Esophagus squamous epithelium (tissue), 5 donors: ENCODE measurements around the gene RUNX3. TPM values are rescaled to one million over a fixed set of nuclear protein-coding genes. Genes with fewer than 3 reads are reported as not detected.

Experiments
- DNase-seq: peaks from one replicate; lab custom pipeline; 2025; lab: John Stamatoyannopoulos, UW
- H3K27ac ChIP-seq, 4 donors: fragments of 200-600 bp; sonication (generic); one replicate each; pipeline ENCODE4 v1.5.1; 2016 to 2019; ENCODE audit warnings: mild to moderate bottlenecking in 1 of 4
- H3K27me3 ChIP-seq, 4 donors: fragments of 200-600 bp; sonication (generic); 1 replicate in 3 of 4; 2 replicates in 1 of 4; pipeline versions ENCODE4 v1.5.1 to v1.6.0; 2017 to 2021; ENCODE audit warnings: antibody characterized with exemption in 1 of 4
- H3K36me3 ChIP-seq, 3 donors: fragments of 200-600 bp; sonication (generic); one replicate each; pipeline ENCODE4 v1.5.1; 2016 to 2019
- H3K4me1 ChIP-seq, 3 donors: fragments of 200-600 bp; sonication (generic); one replicate each; pipeline ENCODE4 v1.5.1; 2017 to 2019
- H3K4me3 ChIP-seq, 4 donors: fragments of 200-600 bp; sonication (generic); 1 replicate in 3 of 4; 2 replicates in 1 of 4; pipeline ENCODE4 v1.5.1; 2016 to 2019; ENCODE audit warnings: mild to moderate bottlenecking in 2 of 4, moderate library complexity in 1 of 4
- H3K9me3 ChIP-seq, 3 donors: fragments of 200-600 bp; sonication (generic); one replicate each; pipeline ENCODE4 v1.5.1; 2016 to 2019
- CTCF ChIP-seq, 6 experiments: fragments of 450-650 bp in 4 of 6; fragments of 200-600 bp in 2 of 6; sonication (generic) in 2 of 6; IDR thresholded peaks; one replicate each; pipeline ENCODE4 v1.5.1; 2016 to 2019; ENCODE audit warnings: antibody characterized with exemption in 6 of 6, mild to moderate bottlenecking in 4 of 6, moderate library complexity in 4 of 6
- POLR2A ChIP-seq, 4 donors: fragments of 450-650 bp; IDR thresholded peaks; one replicate each; pipeline ENCODE4 v1.6.1; 2017; ENCODE audit warnings: antibody characterized with exemption in 4 of 4, mild to moderate bottlenecking in 4 of 4, moderate library complexity in 3 of 4
- WGBS, 2 donors: methylation state at CpG; one replicate each; pipeline ENCODE4 v1.1.5; 2018; 5-methylcytosine and 5-hydroxymethylcytosine counted together
- intact Hi-C: fragments of 100-400 bp; cut with DNase I; formaldehyde crosslinking; loops from one replicate; pipeline ENCODE4 v1.15.0; 2022
- total RNA-seq, 4 donors: library from RNA; depleted of rRNA; stranded (reverse); fragments of >200 nt; gene quantifications; one replicate each; pipeline ENCODE4 v1.1.0, GENCODE V29; 2016
- donor health status: DM: yes; HTN: yes; CAD: no.

Gene RUNX3
- total RNA-seq, 4 donors from 2014 or later = 1.9 to 5.7 (median 3.1) TPM

GRCh38 chr1:24917327-24918074, 12.6 kb downstream of the RUNX3 start:
- no peak for DNase-seq
- Histone ChIP-seq H3K27me3 (peaks cover 0 to 36% (median 0%) of the 10 kb centered on the region in 4 donors), H3K36me3 (no peaks in the 10 kb centered on the region), H3K4me3 (no peak overlapping the region), H3K27ac (no peak overlapping the region), H3K4me1 (peaks cover 0 to 26% (median 0%) of the 10 kb centered on the region in 3 donors), H3K9me3 (no peaks in the 10 kb centered on the region)
- 80 to 98% methylated on average over 11 to 12 of the region's 16 CpGs for WGBS, 2 donors
- no peak for TF ChIP-seq CTCF (IDR thresholded peaks at IDR 0.05)
- no peak for TF ChIP-seq POLR2A (IDR thresholded peaks at IDR 0.05)
- intact Hi-C loops = no loop called here

- intact Hi-C loops = no loop called here
- H3K4me3 ChIP-seq = no peak overlapping the region
- peaks cover 0 to 26% (median 0%) of the 10 kb centered on the region in 3 donors for H3K4me1 ChIP-seq
- H3K36me3 ChIP-seq = no peaks in the 10 kb centered on the region
- TF ChIP-seq CTCF (IDR thresholded peaks at IDR 0.05) (no peak), POLR2A (IDR thresholded peaks at IDR 0.05) (no peak)
- H3K27ac ChIP-seq = no peak overlapping the region
- 47 to 76% methylated on average over 6 to 9 of the region's 21 CpGs for WGBS, 2 donors
- no peak for DNase-seq
- H3K9me3 ChIP-seq = no peaks in the 10 kb centered on the region
- H3K27me3 ChIP-seq = peaks cover 0 to 22% (median 0%) of the 10 kb centered on the region in 4 donors
Measured at GRCh38 chr1:24915816-24916602, 14.1 kb downstream of the RUNX3 start.

- DNase-seq = no peak
- Histone ChIP-seq H3K9me3 (no peaks in the 10 kb centered on the region), H3K4me3 (no peak overlapping the region), H3K36me3 (no peaks in the 10 kb centered on the region), H3K4me1 (peaks cover 0 to 18% (median 0%) of the 10 kb centered on the region in 3 donors), H3K27me3 (peaks cover 0 to 22% (median 0%) of the 10 kb centered on the region in 4 donors), H3K27ac (no peak overlapping the region)
- whole genome bisulfite sequencing, 2 donors = 63 to 80% methylated on average over 7 to 12 of the region's 33 CpGs
- TF ChIP-seq CTCF (IDR thresholded peaks at IDR 0.05) (no peak), POLR2A (IDR thresholded peaks at IDR 0.05) (no peak)
- intact Hi-C loops = no loop called here
Measured at GRCh38 chr1:24914226-24915069, 15.6 kb downstream of the RUNX3 start.

GRCh38 chr1:24913616-24914225, 16.4 kb downstream of the RUNX3 start:
- WGBS, 2 donors = 60 to 67% methylated on average over 1 of the region's 10 CpGs
- TF ChIP-seq CTCF (IDR thresholded peaks at IDR 0.05) (no peak), POLR2A (IDR thresholded peaks at IDR 0.05) (no peak)
- intact Hi-C loops = no loop called here
- peaks cover 0 to 20% (median 0%) of the 10 kb centered on the region in 4 donors for H3K27me3 ChIP-seq
- H3K4me3 ChIP-seq = no peak overlapping the region
- H3K9me3 ChIP-seq = no peaks in the 10 kb centered on the region
- H3K4me1 ChIP-seq = peaks cover 0 to 18% (median 0%) of the 10 kb centered on the region in 3 donors
- DNase-seq = no peak
- H3K27ac ChIP-seq = no peak overlapping the region
- no peaks in the 10 kb centered on the region for H3K36me3 ChIP-seq
